ENCODE results near the gene CCL21.

CCL21 gene

DNA sequence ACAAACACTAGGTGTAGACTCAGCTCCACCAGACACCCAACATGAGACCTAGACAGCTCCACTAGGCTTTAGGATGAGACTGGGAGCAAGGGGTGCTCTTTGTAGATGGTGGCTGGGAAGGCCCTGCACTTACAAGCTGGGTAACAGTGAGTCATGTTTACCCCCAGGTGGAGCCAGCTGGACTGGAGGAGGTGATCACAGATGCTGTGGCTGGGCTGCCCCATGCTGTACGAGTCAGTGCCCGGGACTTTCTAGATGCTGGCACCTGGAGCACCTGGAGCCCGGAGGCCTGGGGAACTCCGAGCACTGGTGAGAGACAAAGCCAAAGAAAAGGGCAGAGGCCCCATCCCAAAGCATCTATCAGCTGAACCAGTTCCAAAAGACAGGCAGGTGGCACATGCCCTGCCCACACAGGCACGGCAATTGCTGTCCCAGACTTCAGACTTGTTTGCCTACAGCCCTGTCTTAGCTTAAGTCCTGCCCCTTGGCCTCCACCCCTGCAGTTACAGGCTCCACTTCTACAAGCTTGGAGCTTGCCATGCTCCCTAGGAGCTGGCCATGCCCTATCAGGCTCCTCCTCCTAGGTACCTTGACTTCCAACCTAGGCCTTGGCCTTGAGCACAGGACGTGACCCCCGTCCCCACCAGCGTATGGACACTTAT is 50.2 kb downstream of the CCL21 start:
- H3K9me3 ChIP-seq (ENCODE audit: insufficient read depth, low read length, severe bottlenecking), result no peaks in the 10 kb centered on the region

More for the DNA sequence above, 50.2 kb downstream of the CCL21 start:
- Histone ChIP-seq H3K4me2 (ENCODE audit: insufficient read depth, low read length) (no peak overlapping the region), H4K20me1 (ENCODE audit: insufficient read depth, low read length) (no peaks in the 10 kb centered on the region), H2AFZ (ENCODE audit: low read depth, low read length) (no peak overlapping the region), H3K9ac (ENCODE audit: low read depth, low read length) (no peak overlapping the region), H3K79me2 (ENCODE audit: insufficient read depth, low read length) (no peaks in the 10 kb centered on the region), H3K36me3 (ENCODE audit: insufficient read depth, low read length) (no peaks in the 10 kb centered on the region), H3K27ac (ENCODE audit: low read length) (no peak overlapping the region), H3K27me3 (ENCODE audit: insufficient read depth, low read length, poor library complexity) (no peaks in the 10 kb centered on the region), H3K4me1 (ENCODE audit: insufficient read depth, low read length) (peaks cover 21% of the 10 kb centered on the region), H3K4me3 (ENCODE audit: low read depth in 1 of 2, low read length in 2 of 2) (no peak overlapping the region)
- DNase-seq (no peak), ATAC-seq (ENCODE audit: insufficient read depth, low read depth) (no peak)
- TF ChIP-seq CTCF (IDR thresholded peaks at IDR 0.05; ENCODE audit: borderline replicate concordance, extremely low read depth, low read length, poor library complexity, severe bottlenecking), result no peak
- TF ChIP-seq EZH2 (IDR thresholded peaks at IDR 0.05; ENCODE audit: borderline replicate concordance, low read depth, low read length, severe bottlenecking), result no peak
